KMS-11 (cell line): ENCODE results near the gene YTHDC2.
A peak's percentile ranks its signal among the peaks of the same experiment; 100 is the strongest.

Experiments used
- H2AFZ ChIP-seq: fragments of 200-600 bp; sonication (generic); 2 replicates; pipeline ENCODE4 v1.6.1; 2016; ENCODE audit warnings: antibody characterized with exemption, mixed run types, low read depth
- H3K27ac ChIP-seq: fragments of 200-600 bp; sonication (generic); 2 replicates; pipeline ENCODE4 v1.6.1; 2016; ENCODE audit warnings: mild to moderate bottlenecking, mixed run types
- H3K27me3 ChIP-seq: fragments of 200-600 bp; sonication (generic); 2 replicates; pipeline ENCODE4 v1.6.1; 2017; ENCODE audit warnings: mild to moderate bottlenecking, low read depth, mixed run types, moderate library complexity; ENCODE audit not compliant: insufficient read depth
- H3K36me3 ChIP-seq: fragments of 200-600 bp; sonication (generic); 2 replicates; pipeline ENCODE4 v1.6.1; 2017; ENCODE audit warnings: mild to moderate bottlenecking, mixed run types; ENCODE audit not compliant: insufficient read depth
- H3K4me1 ChIP-seq: fragments of 200-600 bp; sonication (generic); 2 replicates; pipeline ENCODE4 v1.6.1; 2016; ENCODE audit warnings: mild to moderate bottlenecking, low read depth, mixed run types; ENCODE audit not compliant: poor library complexity, severe bottlenecking
- H3K4me2 ChIP-seq: fragments of 200-600 bp; sonication (generic); 2 replicates; pipeline ENCODE4 v1.7.0; 2016; ENCODE audit warnings: mild to moderate bottlenecking, mixed run types
- H3K4me3 ChIP-seq: fragments of 200-600 bp; sonication (generic); IDR thresholded peaks from 2 replicates; pipeline ENCODE4 v1.6.1; 2017; ENCODE audit warnings: low read depth, low read length, mixed read lengths; ENCODE audit not compliant: insufficient read depth
- H3K79me2 ChIP-seq: fragments of 200-600 bp; sonication (generic); 2 replicates; pipeline ENCODE4 v1.6.1; 2016; ENCODE audit warnings: low read depth, mixed run types; ENCODE audit not compliant: insufficient read depth
- H3K9ac ChIP-seq: fragments of 200-600 bp; sonication (generic); 2 replicates; pipeline ENCODE4 v1.6.1; 2016; ENCODE audit warnings: mild to moderate bottlenecking, mixed run types
- H4K20me1 ChIP-seq: fragments of 200-600 bp; sonication (generic); 2 replicates; pipeline ENCODE4 v1.6.1; 2016; ENCODE audit warnings: mild to moderate bottlenecking, mixed run types; ENCODE audit not compliant: insufficient read depth
- CTCF ChIP-seq: fragments of 200-600 bp; sonication (generic); conservative IDR thresholded peaks from 2 replicates; pipeline ENCODE4 v1.6.1; 2017; ENCODE audit warnings: low read depth, mild to moderate bottlenecking, antibody characterized with exemption, low read length, moderate library complexity, mixed read lengths

The YTHDC2 gene

GRCh38 chr5:113513384-113514288, at the start of gene YTHDC2:
Gene YTHDC2, plus strand, starts transcription at chr5:113513694. Its CDS starts 202 bp downstream, at chr5:113513896.
- H3K79me2 ChIP-seq = no peaks in the 10 kb centered on the region; the same call in 1 of the 2 replicates
- H3K4me1 ChIP-seq = peaks cover 9% of the 10 kb centered on the region
- H3K9ac ChIP-seq = peak within 1 kb of the TSS; percentile 98
- TF ChIP-seq CTCF = 0 out of 2 replicates have a peak, but pooled peaks have one; percentile 11
- peak within 1 kb of the TSS; percentile 43; the same call in 1 of the 2 replicates for H3K4me2 ChIP-seq
- no peaks in the 10 kb centered on the region for H4K20me1 ChIP-seq
- H3K27ac ChIP-seq = peak within 1 kb of the TSS; percentile 71
- H3K36me3 ChIP-seq = no peaks in the 10 kb centered on the region
- H3K27me3 ChIP-seq = no peaks in the 10 kb centered on the region
- no peak within 1 kb of the TSS for H3K4me3 ChIP-seq
- peak within 1 kb of the TSS; percentile 97 for H2AFZ ChIP-seq

- Histone ChIP-seq H4K20me1 (no peaks in the 10 kb centered on the region), H3K4me2 (no peak overlapping the region), H3K79me2 (no peaks in the 10 kb centered on the region), H3K27me3 (no peaks in the 10 kb centered on the region), H3K9ac (no peak overlapping the region), H2AFZ (no peak overlapping the region), H3K27ac (no peak overlapping the region), H3K4me1 (no peaks in the 10 kb centered on the region), H3K36me3 (no peaks in the 10 kb centered on the region), H3K4me3 (no peak overlapping the region)
- TF ChIP-seq CTCF = no peak
Measured at GRCh38 chr5:113474100-113474728, 39.3 kb upstream of the YTHDC2 start.

- no peaks in the 10 kb centered on the region for H3K27me3 ChIP-seq
- H3K4me2 ChIP-seq = no peak overlapping the region
- no peaks in the 10 kb centered on the region for H3K79me2 ChIP-seq
- no peaks in the 10 kb centered on the region for H3K4me1 ChIP-seq
- H4K20me1 ChIP-seq = no peaks in the 10 kb centered on the region
- H3K27ac ChIP-seq = no peak overlapping the region
- H2AFZ ChIP-seq = no peak overlapping the region
- TF ChIP-seq CTCF = no peak
- H3K36me3 ChIP-seq = no peaks in the 10 kb centered on the region
- H3K9ac ChIP-seq = no peak overlapping the region
- H3K4me3 ChIP-seq = no peak overlapping the region
Measured at GRCh38 chr5:113478691-113479090, 34.8 kb upstream of the YTHDC2 start.

- H4K20me1 ChIP-seq = no peaks in the 10 kb centered on the region
- TF ChIP-seq CTCF = no peak
- H3K4me3 ChIP-seq = no peak overlapping the region
- no peak overlapping the region for H3K4me2 ChIP-seq
- no peaks in the 10 kb centered on the region for H3K4me1 ChIP-seq
- no peaks in the 10 kb centered on the region for H3K79me2 ChIP-seq
- H3K36me3 ChIP-seq = no peaks in the 10 kb centered on the region
- no peak overlapping the region for H2AFZ ChIP-seq
- no peaks in the 10 kb centered on the region for H3K27me3 ChIP-seq
- no peak overlapping the region for H3K27ac ChIP-seq
- no peak overlapping the region for H3K9ac ChIP-seq
Measured at GRCh38 chr5:113480243-113480642, 33.3 kb upstream of the YTHDC2 start.
